ENCODE measurements around the gene NKX1-1.

Gene NKX1-1

GRCh38 chr4:1385373-1386340 is 20.6 kb downstream of the NKX1-1 start:
- DNase-seq (ENCODE audit: low read depth in 2 of 2) = no peak

GRCh38 chr4:1384675-1385372 is 21.4 kb downstream of the NKX1-1 start:
- no peak for DNase-seq (ENCODE audit: low read depth in 2 of 2)

- no peak for DNase-seq (ENCODE audit: low read depth in 2 of 2)
These were observed 22.3 kb downstream of the NKX1-1 start for GRCh38 chr4:1383728-1384591.

GRCh38 chr4:1382776-1383727 is 23.2 kb downstream of the NKX1-1 start:
- no peak for DNase-seq (ENCODE audit: low read depth in 2 of 2)

- no peak for DNase-seq (ENCODE audit: low read depth in 2 of 2)
These were observed 24.2 kb downstream of the NKX1-1 start for GRCh38 chr4:1381944-1382541.

- no peak for DNase-seq (ENCODE audit: low read depth in 2 of 2)
These were observed 25.0 kb downstream of the NKX1-1 start for GRCh38 chr4:1381181-1381621.

GRCh38 chr4:1380368-1381151 is 25.7 kb downstream of the NKX1-1 start:
- no peak for DNase-seq (ENCODE audit: low read depth in 2 of 2)

- DNase-seq (ENCODE audit: low read depth in 2 of 2) = no peak
These were observed 26.4 kb downstream of the NKX1-1 start for GRCh38 chr4:1379801-1380331.

GRCh38 chr4:1379351-1379781 is 26.9 kb downstream of the NKX1-1 start:
- no peak for DNase-seq (ENCODE audit: low read depth in 2 of 2)

GRCh38 chr4:1378559-1379231 is 27.5 kb downstream of the NKX1-1 start:
- no peak for DNase-seq (ENCODE audit: low read depth in 2 of 2)

- no peak for DNase-seq (ENCODE audit: low read depth in 2 of 2)
These were observed 28.5 kb downstream of the NKX1-1 start for GRCh38 chr4:1377606-1378261.

- DNase-seq (ENCODE audit: low read depth in 2 of 2) = no peak
These were observed 29.2 kb downstream of the NKX1-1 start for GRCh38 chr4:1376841-1377605.

- no peak for DNase-seq (ENCODE audit: low read depth in 2 of 2)
These were observed 29.8 kb downstream of the NKX1-1 start for GRCh38 chr4:1376391-1376840.

GRCh38 chr4:1375761-1376322 is 30.4 kb downstream of the NKX1-1 start:
- DNase-seq (ENCODE audit: low read depth in 2 of 2) = no peak

- no peak for DNase-seq (ENCODE audit: low read depth in 2 of 2)
These were observed 31.1 kb downstream of the NKX1-1 start for GRCh38 chr4:1375051-1375721.

- no peak for DNase-seq (ENCODE audit: low read depth in 2 of 2)
These were observed 31.6 kb downstream of the NKX1-1 start for GRCh38 chr4:1374706-1375045.
